ENCODE measurements around the gene DMXL2.

The DMXL2 gene

GRCh38 chr15:51558876-51559275 lies 63.7 kb downstream of the DMXL2 start:
- DNase-seq (ENCODE audit: low read depth, low spot score): no peak
- in situ Hi-C loops (cut with HindIII; ENCODE audit: low sequenced_read_pairs): no loop called here
- no peak overlapping the region for H3K4me3 ChIP-seq (ENCODE audit: low read depth, low read length)
- TF ChIP-seq CTCF (IDR thresholded peaks at IDR 0.05; ENCODE audit: low read depth, low read length): no peak

- TF ChIP-seq CTCF (IDR thresholded peaks at IDR 0.05; ENCODE audit: low read depth, low read length): no peak
- H3K4me3 ChIP-seq (ENCODE audit: low read depth, low read length): no peak overlapping the region
- in situ Hi-C loops (cut with HindIII; ENCODE audit: low sequenced_read_pairs): no loop called here
- DNase-seq (ENCODE audit: low read depth, low spot score): no peak
Measured at GRCh38 chr15:51558411-51558810, 64.2 kb downstream of the DMXL2 start.

GRCh38 chr15:51550841-51551240 lies 71.7 kb downstream of the DMXL2 start:
- TF ChIP-seq CTCF (IDR thresholded peaks at IDR 0.05; ENCODE audit: low read depth, low read length): no peak
- no peak overlapping the region for H3K4me3 ChIP-seq (ENCODE audit: low read depth, low read length)
- no peak for DNase-seq (ENCODE audit: low read depth, low spot score)
- in situ Hi-C loops (cut with HindIII; ENCODE audit: low sequenced_read_pairs): no loop called here

- in situ Hi-C loops (cut with HindIII; ENCODE audit: low sequenced_read_pairs): no loop called here
- TF ChIP-seq CTCF (IDR thresholded peaks at IDR 0.05; ENCODE audit: low read depth, low read length): no peak
- no peak overlapping the region for H3K4me3 ChIP-seq (ENCODE audit: low read depth, low read length)
- no peak for DNase-seq (ENCODE audit: low read depth, low spot score)
Measured at GRCh38 chr15:51547656-51548055, 74.9 kb downstream of the DMXL2 start.

GRCh38 chr15:51536965-51537574 lies 85.5 kb downstream of the DMXL2 start:
- in situ Hi-C loops (cut with HindIII; ENCODE audit: low sequenced_read_pairs): no loop called here
- H3K4me3 ChIP-seq (ENCODE audit: low read depth, low read length): no peak overlapping the region
- TF ChIP-seq CTCF (IDR thresholded peaks at IDR 0.05; ENCODE audit: low read depth, low read length): peak; percentile 73
- DNase-seq (ENCODE audit: low read depth, low spot score): peak; percentile 17

- in situ Hi-C loops (cut with HindIII; ENCODE audit: low sequenced_read_pairs): no loop called here
- DNase-seq (ENCODE audit: low read depth, low spot score): no peak
- H3K4me3 ChIP-seq (ENCODE audit: low read depth, low read length): no peak overlapping the region
- TF ChIP-seq CTCF (IDR thresholded peaks at IDR 0.05; ENCODE audit: low read depth, low read length): no peak
Measured at GRCh38 chr15:51533672-51534398, 88.7 kb downstream of the DMXL2 start.

Measured in astrocyte of the spinal cord (primary cell).